Ishikawa (cell line): ENCODE measurements around the gene MAP3K5.

Source experiments
- EGR1 ChIP-seq: IDR thresholded peaks from 2 replicates; pipeline ENCODE4 v1.6.1; 2012
- EP300 ChIP-seq: IDR thresholded peaks from 2 replicates; pipeline ENCODE4 v1.6.1; 2012; ENCODE audit warnings: borderline replicate concordance
- RAD21 ChIP-seq: IDR thresholded peaks from 2 replicates; pipeline ENCODE4 v1.6.1; 2012; ENCODE audit warnings: low read depth
- TAF1 ChIP-seq: IDR thresholded peaks from 2 replicates; pipeline ENCODE4 v1.6.1; 2012; ENCODE audit warnings: low read depth, mild to moderate bottlenecking
- YY1 ChIP-seq: IDR thresholded peaks from 2 replicates; pipeline ENCODE4 v1.6.1; 2012; ENCODE audit warnings: low read depth
- TF ChIP-seq, protein P1 (sequence below): IDR thresholded peaks from 2 replicates; pipeline ENCODE4 v1.6.1; 2012; ENCODE audit warnings: low read depth, mild to moderate bottlenecking
- TF ChIP-seq, protein P2 (sequence below): IDR thresholded peaks from 2 replicates; pipeline ENCODE4 v1.6.1; 2012

GRCh38 chr6:136761227-136761922 lies 30.9 kb downstream of the MAP3K5 start:
- TF ChIP-seq EGR1 (no peak), EP300 (no peak), RAD21 (no peak), TAF1 (no peak), YY1 (no peak)
- TF ChIP-seq, protein P1, sequence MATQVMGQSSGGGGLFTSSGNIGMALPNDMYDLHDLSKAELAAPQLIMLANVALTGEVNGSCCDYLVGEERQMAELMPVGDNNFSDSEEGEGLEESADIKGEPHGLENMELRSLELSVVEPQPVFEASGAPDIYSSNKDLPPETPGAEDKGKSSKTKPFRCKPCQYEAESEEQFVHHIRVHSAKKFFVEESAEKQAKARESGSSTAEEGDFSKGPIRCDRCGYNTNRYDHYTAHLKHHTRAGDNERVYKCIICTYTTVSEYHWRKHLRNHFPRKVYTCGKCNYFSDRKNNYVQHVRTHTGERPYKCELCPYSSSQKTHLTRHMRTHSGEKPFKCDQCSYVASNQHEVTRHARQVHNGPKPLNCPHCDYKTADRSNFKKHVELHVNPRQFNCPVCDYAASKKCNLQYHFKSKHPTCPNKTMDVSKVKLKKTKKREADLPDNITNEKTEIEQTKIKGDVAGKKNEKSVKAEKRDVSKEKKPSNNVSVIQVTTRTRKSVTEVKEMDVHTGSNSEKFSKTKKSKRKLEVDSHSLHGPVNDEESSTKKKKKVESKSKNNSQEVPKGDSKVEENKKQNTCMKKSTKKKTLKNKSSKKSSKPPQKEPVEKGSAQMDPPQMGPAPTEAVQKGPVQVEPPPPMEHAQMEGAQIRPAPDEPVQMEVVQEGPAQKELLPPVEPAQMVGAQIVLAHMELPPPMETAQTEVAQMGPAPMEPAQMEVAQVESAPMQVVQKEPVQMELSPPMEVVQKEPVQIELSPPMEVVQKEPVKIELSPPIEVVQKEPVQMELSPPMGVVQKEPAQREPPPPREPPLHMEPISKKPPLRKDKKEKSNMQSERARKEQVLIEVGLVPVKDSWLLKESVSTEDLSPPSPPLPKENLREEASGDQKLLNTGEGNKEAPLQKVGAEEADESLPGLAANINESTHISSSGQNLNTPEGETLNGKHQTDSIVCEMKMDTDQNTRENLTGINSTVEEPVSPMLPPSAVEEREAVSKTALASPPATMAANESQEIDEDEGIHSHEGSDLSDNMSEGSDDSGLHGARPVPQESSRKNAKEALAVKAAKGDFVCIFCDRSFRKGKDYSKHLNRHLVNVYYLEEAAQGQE: no peak
- TF ChIP-seq, protein P2, sequence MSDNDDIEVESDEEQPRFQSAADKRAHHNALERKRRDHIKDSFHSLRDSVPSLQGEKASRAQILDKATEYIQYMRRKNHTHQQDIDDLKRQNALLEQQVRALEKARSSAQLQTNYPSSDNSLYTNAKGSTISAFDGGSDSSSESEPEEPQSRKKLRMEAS: no peak
